ENCODE results near the gene POLE3. TPM values are rescaled to one million over a fixed set of nuclear protein-coding genes. Genes with fewer than 3 reads are reported as not detected.

Gene POLE3
- total and polyA plus RNA-seq, 2 experiments from 2014 or later, result 39.2 to 81.3 TPM

DNA sequence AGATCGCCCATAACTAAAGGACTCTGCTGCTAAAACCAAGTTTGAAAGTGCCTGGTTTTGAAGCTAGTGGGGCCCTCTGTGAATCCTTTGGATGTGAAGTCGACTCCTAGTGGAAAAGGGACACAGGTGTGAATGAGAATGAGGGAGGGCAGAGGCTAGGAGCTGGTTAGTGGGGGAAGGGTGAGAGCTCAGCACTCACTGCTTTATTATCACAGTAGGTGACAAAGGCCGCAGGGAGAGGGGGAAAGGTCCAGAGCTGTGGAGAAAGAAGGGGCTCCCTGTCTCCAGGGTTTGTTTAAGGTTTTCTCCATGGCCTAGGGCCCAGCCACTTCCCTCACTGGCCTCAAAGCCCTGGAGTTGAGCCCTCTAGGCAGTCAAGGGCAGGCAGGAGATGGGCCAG lies 37.2 kb downstream of the POLE3 start:
- Histone ChIP-seq H3K4me1 (ENCODE audit: insufficient read depth) (no peaks in the 10 kb centered on the region), H3K4me2 (no peak overlapping the region), H3K79me2 (replicated peaks; ENCODE audit: insufficient read depth) (no peaks in the 10 kb centered on the region), H3K36me3 (ENCODE audit: insufficient read depth) (no peaks in the 10 kb centered on the region), H3K27me3 (ENCODE audit: insufficient read depth) (no peaks in the 10 kb centered on the region), H3K4me3 (no peak overlapping the region), H2AFZ (no peak overlapping the region), H3F3A (replicated peaks; ENCODE audit: low read depth) (no peaks in the 10 kb centered on the region), H3K9me2 (ENCODE audit: insufficient read depth) (no peaks in the 10 kb centered on the region), H3K27ac (ENCODE audit: low read depth) (no peak overlapping the region), H4K20me1 (replicated peaks; ENCODE audit: insufficient read depth) (no peaks in the 10 kb centered on the region)
- H3K36me3 Mint-ChIP-seq (ENCODE audit: low read depth), result peaks cover 6% of the 10 kb centered on the region; the same call in 2 of the 3 replicates
- DNase-seq (ENCODE audit: low spot score) (no peak), ATAC-seq (no peak)
- H3K9me3 Mint-ChIP-seq, result no peaks in the 10 kb centered on the region
- H3K27ac Mint-ChIP-seq, result no peak overlapping the region
- H3K27me3 Mint-ChIP-seq (ENCODE audit: insufficient read depth, low read depth, poor library complexity), result peaks cover 2% of the 10 kb centered on the region
- peaks cover 4% of the 10 kb centered on the region for H3K4me1 Mint-ChIP-seq
- no peak overlapping the region; the same call in 2 of the 3 replicates for H3K4me3 Mint-ChIP-seq
- TF ChIP-seq, protein P1, sequence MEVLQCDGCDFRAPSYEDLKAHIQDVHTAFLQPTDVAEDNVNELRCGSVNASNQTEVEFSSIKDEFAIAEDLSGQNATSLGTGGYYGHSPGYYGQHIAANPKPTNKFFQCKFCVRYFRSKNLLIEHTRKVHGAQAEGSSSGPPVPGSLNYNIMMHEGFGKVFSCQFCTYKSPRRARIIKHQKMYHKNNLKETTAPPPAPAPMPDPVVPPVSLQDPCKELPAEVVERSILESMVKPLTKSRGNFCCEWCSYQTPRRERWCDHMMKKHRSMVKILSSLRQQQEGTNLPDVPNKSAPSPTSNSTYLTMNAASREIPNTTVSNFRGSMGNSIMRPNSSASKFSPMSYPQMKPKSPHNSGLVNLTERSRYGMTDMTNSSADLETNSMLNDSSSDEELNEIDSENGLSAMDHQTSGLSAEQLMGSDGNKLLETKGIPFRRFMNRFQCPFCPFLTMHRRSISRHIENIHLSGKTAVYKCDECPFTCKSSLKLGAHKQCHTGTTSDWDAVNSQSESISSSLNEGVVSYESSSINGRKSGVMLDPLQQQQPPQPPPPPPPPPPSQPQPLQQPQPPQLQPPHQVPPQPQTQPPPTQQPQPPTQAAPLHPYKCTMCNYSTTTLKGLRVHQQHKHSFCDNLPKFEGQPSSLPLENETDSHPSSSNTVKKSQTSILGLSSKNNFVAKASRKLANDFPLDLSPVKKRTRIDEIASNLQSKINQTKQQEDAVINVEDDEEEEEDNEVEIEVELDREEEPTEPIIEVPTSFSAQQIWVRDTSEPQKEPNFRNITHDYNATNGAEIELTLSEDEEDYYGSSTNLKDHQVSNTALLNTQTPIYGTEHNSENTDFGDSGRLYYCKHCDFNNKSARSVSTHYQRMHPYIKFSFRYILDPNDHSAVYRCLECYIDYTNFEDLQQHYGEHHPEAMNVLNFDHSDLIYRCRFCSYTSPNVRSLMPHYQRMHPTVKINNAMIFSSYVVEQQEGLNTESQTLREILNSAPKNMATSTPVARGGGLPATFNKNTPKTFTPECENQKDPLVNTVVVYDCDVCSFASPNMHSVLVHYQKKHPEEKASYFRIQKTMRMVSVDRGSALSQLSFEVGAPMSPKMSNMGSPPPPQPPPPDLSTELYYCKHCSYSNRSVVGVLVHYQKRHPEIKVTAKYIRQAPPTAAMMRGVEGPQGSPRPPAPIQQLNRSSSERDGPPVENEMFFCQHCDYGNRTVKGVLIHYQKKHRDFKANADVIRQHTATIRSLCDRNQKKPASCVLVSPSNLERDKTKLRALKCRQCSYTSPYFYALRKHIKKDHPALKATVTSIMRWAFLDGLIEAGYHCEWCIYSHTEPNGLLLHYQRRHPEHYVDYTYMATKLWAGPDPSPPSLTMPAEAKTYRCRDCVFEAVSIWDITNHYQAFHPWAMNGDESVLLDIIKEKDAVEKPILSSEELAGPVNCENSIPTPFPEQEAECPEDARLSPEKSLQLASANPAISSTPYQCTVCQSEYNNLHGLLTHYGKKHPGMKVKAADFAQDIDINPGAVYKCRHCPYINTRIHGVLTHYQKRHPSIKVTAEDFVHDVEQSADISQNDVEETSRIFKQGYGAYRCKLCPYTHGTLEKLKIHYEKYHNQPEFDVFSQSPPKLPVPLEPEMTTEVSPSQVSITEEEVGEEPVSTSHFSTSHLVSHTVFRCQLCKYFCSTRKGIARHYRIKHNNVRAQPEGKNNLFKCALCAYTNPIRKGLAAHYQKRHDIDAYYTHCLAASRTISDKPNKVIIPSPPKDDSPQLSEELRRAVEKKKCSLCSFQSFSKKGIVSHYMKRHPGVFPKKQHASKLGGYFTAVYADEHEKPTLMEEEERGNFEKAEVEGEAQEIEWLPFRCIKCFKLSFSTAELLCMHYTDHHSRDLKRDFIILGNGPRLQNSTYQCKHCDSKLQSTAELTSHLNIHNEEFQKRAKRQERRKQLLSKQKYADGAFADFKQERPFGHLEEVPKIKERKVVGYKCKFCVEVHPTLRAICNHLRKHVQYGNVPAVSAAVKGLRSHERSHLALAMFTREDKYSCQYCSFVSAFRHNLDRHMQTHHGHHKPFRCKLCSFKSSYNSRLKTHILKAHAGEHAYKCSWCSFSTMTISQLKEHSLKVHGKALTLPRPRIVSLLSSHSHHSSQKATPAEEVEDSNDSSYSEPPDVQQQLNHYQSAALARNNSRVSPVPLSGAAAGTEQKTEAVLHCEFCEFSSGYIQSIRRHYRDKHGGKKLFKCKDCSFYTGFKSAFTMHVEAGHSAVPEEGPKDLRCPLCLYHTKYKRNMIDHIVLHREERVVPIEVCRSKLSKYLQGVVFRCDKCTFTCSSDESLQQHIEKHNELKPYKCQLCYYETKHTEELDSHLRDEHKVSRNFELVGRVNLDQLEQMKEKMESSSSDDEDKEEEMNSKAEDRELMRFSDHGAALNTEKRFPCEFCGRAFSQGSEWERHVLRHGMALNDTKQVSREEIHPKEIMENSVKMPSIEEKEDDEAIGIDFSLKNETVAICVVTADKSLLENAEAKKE (CRISPR knock-in tag; IDR thresholded peaks at IDR 0.05), result no peak
- TF ChIP-seq STAT1 (IDR thresholded peaks at IDR 0.05; ENCODE audit: unreplicated experiment) (no peak), ZNF331 (CRISPR knock-in tag; IDR thresholded peaks at IDR 0.05; ENCODE audit: low read depth) (no peak), JUNB (IDR thresholded peaks at IDR 0.05; ENCODE audit: unreplicated experiment) (no peak), CREB1 (CRISPR knock-in tag; IDR thresholded peaks at IDR 0.05; ENCODE audit: low read depth) (no peak)

DNA sequence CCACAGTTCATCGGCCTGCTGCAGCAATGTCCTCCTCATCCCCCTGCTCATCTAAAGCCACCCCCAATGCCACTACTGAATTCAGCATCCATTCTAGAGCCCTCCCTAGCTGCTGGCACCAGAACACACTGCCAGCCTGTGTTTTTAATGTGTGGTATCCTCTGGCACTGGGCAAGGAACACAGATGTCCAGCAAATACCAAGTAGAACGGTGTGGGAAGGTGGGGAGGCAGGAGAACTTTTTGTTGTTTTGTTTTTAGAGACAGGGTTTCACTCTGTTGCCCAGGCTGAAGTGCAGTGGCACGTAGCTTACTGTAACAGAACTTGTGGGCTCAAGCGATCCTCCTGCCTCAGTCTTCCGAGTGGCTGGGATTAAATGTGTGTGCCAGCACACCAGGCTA lies 38.4 kb downstream of the POLE3 start:
- peaks cover 2% of the 10 kb centered on the region for H3K27me3 Mint-ChIP-seq (ENCODE audit: insufficient read depth, low read depth, poor library complexity)
- no peaks in the 10 kb centered on the region for H3K4me1 ChIP-seq (ENCODE audit: insufficient read depth)
- no peaks in the 10 kb centered on the region for H3K36me3 ChIP-seq (ENCODE audit: insufficient read depth)
- DNase-seq (ENCODE audit: low spot score) (no peak), ATAC-seq (no peak)
- no peak overlapping the region for H2AFZ ChIP-seq
- H3K36me3 Mint-ChIP-seq (ENCODE audit: low read depth), result peaks cover 6% of the 10 kb centered on the region; the same call in 2 of the 3 replicates
- no peak overlapping the region for H3K4me3 Mint-ChIP-seq
- no peaks in the 10 kb centered on the region for H3K9me3 Mint-ChIP-seq
- no peak overlapping the region for H3K27ac ChIP-seq (ENCODE audit: low read depth)
- H3K79me2 ChIP-seq (replicated peaks; ENCODE audit: insufficient read depth), result no peaks in the 10 kb centered on the region
- H3K27ac Mint-ChIP-seq, result no peak overlapping the region; the same call in 1 of the 2 replicates
- no peaks in the 10 kb centered on the region for H3F3A ChIP-seq (replicated peaks; ENCODE audit: low read depth)
- H3K4me2 ChIP-seq, result no peak overlapping the region
- no peak overlapping the region for H3K4me3 ChIP-seq
- no peaks in the 10 kb centered on the region for H3K27me3 ChIP-seq (ENCODE audit: insufficient read depth)
- no peaks in the 10 kb centered on the region for H3K9me2 ChIP-seq (ENCODE audit: insufficient read depth)
- no peaks in the 10 kb centered on the region for H4K20me1 ChIP-seq (replicated peaks; ENCODE audit: insufficient read depth)
- peaks cover 4% of the 10 kb centered on the region for H3K4me1 Mint-ChIP-seq
- TF ChIP-seq, protein P2, sequence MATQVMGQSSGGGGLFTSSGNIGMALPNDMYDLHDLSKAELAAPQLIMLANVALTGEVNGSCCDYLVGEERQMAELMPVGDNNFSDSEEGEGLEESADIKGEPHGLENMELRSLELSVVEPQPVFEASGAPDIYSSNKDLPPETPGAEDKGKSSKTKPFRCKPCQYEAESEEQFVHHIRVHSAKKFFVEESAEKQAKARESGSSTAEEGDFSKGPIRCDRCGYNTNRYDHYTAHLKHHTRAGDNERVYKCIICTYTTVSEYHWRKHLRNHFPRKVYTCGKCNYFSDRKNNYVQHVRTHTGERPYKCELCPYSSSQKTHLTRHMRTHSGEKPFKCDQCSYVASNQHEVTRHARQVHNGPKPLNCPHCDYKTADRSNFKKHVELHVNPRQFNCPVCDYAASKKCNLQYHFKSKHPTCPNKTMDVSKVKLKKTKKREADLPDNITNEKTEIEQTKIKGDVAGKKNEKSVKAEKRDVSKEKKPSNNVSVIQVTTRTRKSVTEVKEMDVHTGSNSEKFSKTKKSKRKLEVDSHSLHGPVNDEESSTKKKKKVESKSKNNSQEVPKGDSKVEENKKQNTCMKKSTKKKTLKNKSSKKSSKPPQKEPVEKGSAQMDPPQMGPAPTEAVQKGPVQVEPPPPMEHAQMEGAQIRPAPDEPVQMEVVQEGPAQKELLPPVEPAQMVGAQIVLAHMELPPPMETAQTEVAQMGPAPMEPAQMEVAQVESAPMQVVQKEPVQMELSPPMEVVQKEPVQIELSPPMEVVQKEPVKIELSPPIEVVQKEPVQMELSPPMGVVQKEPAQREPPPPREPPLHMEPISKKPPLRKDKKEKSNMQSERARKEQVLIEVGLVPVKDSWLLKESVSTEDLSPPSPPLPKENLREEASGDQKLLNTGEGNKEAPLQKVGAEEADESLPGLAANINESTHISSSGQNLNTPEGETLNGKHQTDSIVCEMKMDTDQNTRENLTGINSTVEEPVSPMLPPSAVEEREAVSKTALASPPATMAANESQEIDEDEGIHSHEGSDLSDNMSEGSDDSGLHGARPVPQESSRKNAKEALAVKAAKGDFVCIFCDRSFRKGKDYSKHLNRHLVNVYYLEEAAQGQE (IDR thresholded peaks at IDR 0.05; ENCODE audit: unreplicated experiment), result no peak
- no peak for TF ChIP-seq STAT1 (IDR thresholded peaks at IDR 0.05; ENCODE audit: unreplicated experiment)
- no peak for TF ChIP-seq JUNB (IDR thresholded peaks at IDR 0.05; ENCODE audit: unreplicated experiment)
- TF ChIP-seq, protein P3, sequence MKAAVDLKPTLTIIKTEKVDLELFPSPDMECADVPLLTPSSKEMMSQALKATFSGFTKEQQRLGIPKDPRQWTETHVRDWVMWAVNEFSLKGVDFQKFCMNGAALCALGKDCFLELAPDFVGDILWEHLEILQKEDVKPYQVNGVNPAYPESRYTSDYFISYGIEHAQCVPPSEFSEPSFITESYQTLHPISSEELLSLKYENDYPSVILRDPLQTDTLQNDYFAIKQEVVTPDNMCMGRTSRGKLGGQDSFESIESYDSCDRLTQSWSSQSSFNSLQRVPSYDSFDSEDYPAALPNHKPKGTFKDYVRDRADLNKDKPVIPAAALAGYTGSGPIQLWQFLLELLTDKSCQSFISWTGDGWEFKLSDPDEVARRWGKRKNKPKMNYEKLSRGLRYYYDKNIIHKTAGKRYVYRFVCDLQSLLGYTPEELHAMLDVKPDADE (IDR thresholded peaks at IDR 0.05), result no peak
- TF ChIP-seq, protein P4, sequence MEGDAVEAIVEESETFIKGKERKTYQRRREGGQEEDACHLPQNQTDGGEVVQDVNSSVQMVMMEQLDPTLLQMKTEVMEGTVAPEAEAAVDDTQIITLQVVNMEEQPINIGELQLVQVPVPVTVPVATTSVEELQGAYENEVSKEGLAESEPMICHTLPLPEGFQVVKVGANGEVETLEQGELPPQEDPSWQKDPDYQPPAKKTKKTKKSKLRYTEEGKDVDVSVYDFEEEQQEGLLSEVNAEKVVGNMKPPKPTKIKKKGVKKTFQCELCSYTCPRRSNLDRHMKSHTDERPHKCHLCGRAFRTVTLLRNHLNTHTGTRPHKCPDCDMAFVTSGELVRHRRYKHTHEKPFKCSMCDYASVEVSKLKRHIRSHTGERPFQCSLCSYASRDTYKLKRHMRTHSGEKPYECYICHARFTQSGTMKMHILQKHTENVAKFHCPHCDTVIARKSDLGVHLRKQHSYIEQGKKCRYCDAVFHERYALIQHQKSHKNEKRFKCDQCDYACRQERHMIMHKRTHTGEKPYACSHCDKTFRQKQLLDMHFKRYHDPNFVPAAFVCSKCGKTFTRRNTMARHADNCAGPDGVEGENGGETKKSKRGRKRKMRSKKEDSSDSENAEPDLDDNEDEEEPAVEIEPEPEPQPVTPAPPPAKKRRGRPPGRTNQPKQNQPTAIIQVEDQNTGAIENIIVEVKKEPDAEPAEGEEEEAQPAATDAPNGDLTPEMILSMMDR (conservative IDR thresholded peaks at IDR 0.05; ENCODE audit: low read depth in 2 of 2), result no peak
- TF ChIP-seq NANOG (IDR thresholded peaks at IDR 0.05; ENCODE audit: borderline replicate concordance), result no peak
- TF ChIP-seq CREB1 (CRISPR knock-in tag; IDR thresholded peaks at IDR 0.05; ENCODE audit: low read depth), result no peak
